Measurements from ENCODE around the gene SORL1-AS1.

The SORL1-AS1 gene

GRCh38 chr11:121391914-121392313, 60.9 kb downstream of the SORL1-AS1 start:
- DNase-seq (ENCODE audit: low spot score), result no peak

GRCh38 chr11:121389651-121390050, 63.1 kb downstream of the SORL1-AS1 start:
- no peak for DNase-seq (ENCODE audit: low spot score)
